Superior temporal gyrus (tissue), 1 donor: ENCODE data around the gene MYO1A.

Experiments used
- DNase-seq: peaks from one replicate; pipeline ENCODE4 v3.0.0-alpha.2; 2016; ENCODE audit errors: extremely low spot score

MYO1A gene

GRCh38 chr12:57016348-57016747 is 33.6 kb downstream of the MYO1A start, which contains the start of gene TAC3:
TSS of gene TAC3 (minus strand) at chr12:57016529. CDS start at chr12:57015797, 732 bp downstream.
- DNase-seq: no peak

GRCh38 chr12:57012600-57013465 is 37.1 kb downstream of the MYO1A start:
- no peak for DNase-seq

GRCh38 chr12:57011438-57012424 is 38.2 kb downstream of the MYO1A start:
- no peak for DNase-seq

- no peak for DNase-seq
Observed at GRCh38 chr12:57010627-57011247, 39.2 kb downstream of the MYO1A start.

GRCh38 chr12:57009949-57010626 is 39.8 kb downstream of the MYO1A start:
- DNase-seq: no peak

GRCh38 chr12:57008178-57008577 is 41.8 kb downstream of the MYO1A start:
- DNase-seq: peak; percentile 74

GRCh38 chr12:57006809-57007475 is 43.0 kb downstream of the MYO1A start:
- DNase-seq: no peak

- no peak for DNase-seq
Observed at GRCh38 chr12:57005980-57006808, 43.7 kb downstream of the MYO1A start, which contains the start of gene ZBTB39. TSS of gene ZBTB39 (minus strand) at chr12:57006546. CDS start at chr12:57004917, 1,629 bp downstream.

- DNase-seq: no peak
Observed at GRCh38 chr12:57004651-57005050, 45.3 kb downstream of the MYO1A start.

GRCh38 chr12:57003395-57003794 is 46.5 kb downstream of the MYO1A start:
- no peak for DNase-seq

- no peak for DNase-seq
Observed at GRCh38 chr12:57001448-57001906, 48.5 kb downstream of the MYO1A start.

- no peak for DNase-seq
Observed at GRCh38 chr12:57000393-57000792, 49.5 kb downstream of the MYO1A start.

- DNase-seq: no peak
Observed at GRCh38 chr12:56999456-56999855, 50.5 kb downstream of the MYO1A start.

GRCh38 chr12:56998981-56999380 is 50.9 kb downstream of the MYO1A start:
- no peak for DNase-seq

- DNase-seq: no peak
Observed at GRCh38 chr12:56998316-56998715, 51.6 kb downstream of the MYO1A start.

GRCh38 chr12:56996793-56997545 is 53.0 kb downstream of the MYO1A start:
- no peak for DNase-seq

GRCh38 chr12:56995930-56996496 is 53.9 kb downstream of the MYO1A start:
- DNase-seq: no peak

- DNase-seq: no peak
Observed at GRCh38 chr12:56995201-56995929, 54.6 kb downstream of the MYO1A start.
